ENCODE data around the gene MYT1.

Gene MYT1

DNA sequence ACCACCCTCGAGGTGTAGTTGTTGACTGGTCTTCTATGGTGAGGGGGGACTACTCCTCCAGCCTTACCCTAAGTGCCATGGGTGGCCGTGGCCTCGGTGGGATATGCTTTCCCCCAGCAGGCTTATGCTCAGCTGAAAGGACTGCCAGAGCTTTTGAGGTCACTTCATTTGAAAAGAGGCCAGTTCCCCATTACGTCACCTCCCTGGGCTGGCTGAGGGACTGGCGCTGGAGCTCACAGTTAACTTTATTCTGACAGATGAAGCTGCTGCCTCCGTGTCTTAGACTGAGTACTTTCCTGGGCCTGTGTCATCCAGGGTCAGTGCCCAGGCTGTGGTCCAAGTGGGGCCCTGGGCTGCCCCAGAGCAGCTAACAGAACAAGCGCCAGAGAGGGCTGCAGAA, 48.5 kb downstream of the MYT1 start:
- DNase-seq (ENCODE audit: low read depth): no peak

GRCh38 chr20:64214113-64214512, 49.9 kb downstream of the MYT1 start:
- DNase-seq (ENCODE audit: low read depth): no peak

DNA sequence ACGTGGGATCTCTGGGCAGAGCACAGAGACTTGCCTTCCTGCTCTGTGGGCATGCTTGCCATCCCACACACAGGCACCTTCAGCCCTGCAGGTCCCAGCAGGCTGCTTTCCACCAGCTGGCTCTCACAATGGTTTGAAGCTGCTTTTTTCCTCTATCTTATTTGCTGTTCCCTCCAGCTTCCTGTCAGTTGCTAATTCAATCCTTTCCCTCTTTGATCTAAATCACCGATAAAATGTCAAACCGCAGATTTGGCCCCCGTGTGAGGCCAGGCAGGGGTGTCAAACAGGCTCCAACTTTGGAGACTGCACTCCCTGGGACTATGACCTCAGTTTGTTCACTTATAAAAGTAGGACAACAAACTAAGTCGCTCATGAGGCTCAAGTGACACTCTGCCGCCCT, 50.7 kb downstream of the MYT1 start:
- DNase-seq (ENCODE audit: low read depth): no peak

GRCh38 chr20:64216036-64216435, 51.8 kb downstream of the MYT1 start:
- DNase-seq (ENCODE audit: low read depth): no peak

- no peak for DNase-seq (ENCODE audit: low read depth)
These were observed 52.7 kb downstream of the MYT1 start for GRCh38 chr20:64216910-64217309.

GRCh38 chr20:64217539-64218221, 53.4 kb downstream of the MYT1 start:
- DNase-seq (ENCODE audit: low read depth): no peak

DNA sequence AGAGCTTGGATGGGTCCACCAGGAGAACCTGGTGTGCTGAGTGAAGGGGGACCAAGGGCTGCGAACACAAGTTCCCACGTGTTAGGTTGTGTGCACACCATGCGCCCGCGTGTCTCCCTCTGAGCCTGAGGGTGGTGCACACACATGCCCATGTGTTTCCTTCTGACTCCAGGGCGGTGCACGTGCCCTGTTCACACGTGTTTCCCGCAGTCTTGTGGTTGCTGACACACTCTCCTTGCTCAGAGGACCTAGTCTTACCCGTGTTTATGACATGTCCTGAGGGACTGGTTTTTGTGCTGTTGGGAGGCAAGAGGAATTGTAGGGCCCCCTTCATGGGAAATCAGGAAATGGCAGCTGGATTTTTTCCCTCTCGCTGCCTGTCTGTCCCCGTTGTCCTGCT, 55.0 kb downstream of the MYT1 start:
- no peak for DNase-seq (ENCODE audit: low read depth)

DNA sequence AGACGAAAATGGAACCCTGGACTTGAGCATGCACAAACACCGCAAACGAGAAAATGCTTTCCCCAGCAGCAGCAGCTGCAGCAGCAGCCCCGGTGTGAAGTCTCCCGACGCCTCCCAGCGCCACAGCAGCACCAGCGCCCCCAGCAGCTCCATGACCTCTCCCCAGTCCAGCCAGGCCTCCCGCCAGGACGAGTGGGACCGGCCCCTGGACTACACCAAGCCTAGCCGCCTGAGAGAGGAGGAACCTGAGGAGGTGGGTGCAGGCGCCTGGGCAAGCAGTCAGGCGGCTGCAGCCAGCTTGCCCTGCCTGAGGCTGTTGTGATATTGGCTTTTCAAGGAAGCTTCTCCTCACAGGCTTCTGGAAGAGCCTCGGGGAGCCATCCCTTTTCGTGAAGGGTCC, 55.5 kb downstream of the MYT1 start:
- no peak for DNase-seq (ENCODE audit: low read depth)

DNA sequence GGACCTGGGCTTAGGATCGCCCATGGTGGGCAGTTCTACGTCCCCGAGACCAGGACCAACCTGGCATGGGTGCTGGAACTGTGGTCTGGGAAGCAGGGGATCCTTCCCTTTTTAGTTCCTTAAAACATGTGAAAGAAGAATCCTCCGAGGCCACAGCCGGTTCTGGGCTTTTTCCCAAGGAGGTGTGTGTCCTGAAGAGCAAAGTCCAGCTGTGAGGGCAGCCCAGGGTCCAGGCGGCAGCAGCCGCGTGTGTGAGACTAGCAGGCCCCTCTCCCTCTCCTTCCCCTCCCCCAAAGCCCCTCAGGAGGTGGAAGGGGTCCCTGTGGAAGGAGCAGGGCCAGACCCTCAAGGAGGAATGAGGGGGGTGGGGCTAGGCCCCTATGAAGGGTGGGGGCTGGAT, 56.2 kb downstream of the MYT1 start:
- no peak for DNase-seq (ENCODE audit: low read depth)

DNA sequence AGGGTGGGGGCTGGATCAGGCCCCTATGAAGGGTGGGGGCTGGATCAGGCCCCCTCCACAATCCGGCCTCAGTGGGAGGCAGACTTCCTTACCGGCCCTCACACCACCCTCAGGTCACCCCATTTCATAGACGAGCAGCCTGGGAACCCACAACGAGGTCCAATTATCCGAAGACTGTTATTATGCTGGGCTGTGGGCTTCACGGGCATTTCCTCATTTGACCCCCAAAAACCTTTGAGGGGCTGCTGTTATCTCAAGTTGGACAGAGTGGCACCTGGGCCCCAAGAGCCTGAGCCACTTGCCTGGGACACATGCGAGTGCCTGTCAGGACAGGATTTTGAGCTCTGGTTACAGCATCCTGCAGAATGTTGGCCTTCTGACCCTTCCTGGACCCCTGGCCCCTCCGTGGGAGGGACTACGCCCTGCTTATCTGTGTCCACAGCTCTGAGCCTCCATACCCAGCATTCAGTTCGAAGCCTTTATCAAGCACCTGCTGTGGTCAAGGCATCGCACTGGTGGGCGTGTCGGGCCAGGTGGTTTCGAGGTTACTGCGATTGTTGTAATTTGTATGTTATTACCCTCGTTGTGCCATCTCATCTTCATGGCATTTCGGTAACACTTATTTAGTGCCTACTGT, 56.8 kb downstream of the MYT1 start:
- no peak for DNase-seq (ENCODE audit: low read depth)

- no peak for DNase-seq (ENCODE audit: low read depth)
These were observed 58.1 kb downstream of the MYT1 start for GRCh38 chr20:64222291-64222735.

- no peak for DNase-seq (ENCODE audit: low read depth)
These were observed 58.7 kb downstream of the MYT1 start for GRCh38 chr20:64222851-64223525.

- no peak for DNase-seq (ENCODE audit: low read depth)
These were observed 59.3 kb downstream of the MYT1 start for GRCh38 chr20:64223526-64224067.

GRCh38 chr20:64224351-64225170, 60.3 kb downstream of the MYT1 start:
- no peak for DNase-seq (ENCODE audit: low read depth)

- no peak for DNase-seq (ENCODE audit: low read depth)
These were observed 60.9 kb downstream of the MYT1 start for GRCh38 chr20:64225171-64225595.

GRCh38 chr20:64225828-64226598, 61.8 kb downstream of the MYT1 start:
- DNase-seq (ENCODE audit: low read depth): no peak

DNA sequence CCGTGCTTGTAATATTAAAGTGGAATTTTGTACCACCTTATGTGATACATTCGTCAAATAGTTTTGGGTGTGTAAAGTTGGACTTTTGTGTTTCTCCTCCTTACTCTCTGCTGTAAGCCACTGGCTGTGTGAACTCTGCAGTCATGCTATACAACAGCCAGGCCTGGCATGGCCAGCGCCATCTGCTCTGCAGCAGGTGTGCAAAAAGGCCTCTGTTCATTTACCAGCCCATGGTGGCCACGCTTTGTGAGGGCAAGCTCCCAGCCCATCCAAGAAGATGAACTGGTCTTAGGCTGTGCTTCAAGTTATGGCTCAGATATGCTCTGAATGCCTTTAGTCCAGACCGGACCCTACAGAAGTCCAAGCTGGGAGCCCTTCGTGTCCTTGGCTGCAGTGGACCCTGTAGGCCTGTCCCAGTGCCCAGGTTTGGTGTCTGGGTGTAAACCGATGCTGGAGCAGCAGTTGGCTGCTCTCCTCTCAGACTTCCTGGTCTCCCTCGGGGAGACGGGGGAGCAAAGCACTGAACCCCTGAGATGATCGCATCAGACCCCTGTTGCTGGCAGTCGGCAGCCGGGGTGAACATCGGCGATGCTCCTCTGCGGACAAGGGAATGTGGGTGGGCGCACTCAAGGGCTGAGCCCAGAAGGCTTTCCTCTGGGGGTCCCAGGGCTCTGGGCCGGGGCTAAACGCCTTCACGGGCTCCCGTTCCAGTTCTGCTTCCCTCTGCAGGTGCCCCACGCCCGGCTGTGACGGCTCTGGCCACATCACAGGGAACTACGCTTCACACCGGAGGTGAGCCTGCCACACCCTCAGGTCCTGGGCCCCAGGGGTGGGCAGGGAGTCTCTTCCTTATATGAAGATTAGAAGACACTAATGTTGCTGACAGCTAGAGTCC, 62.7 kb downstream of the MYT1 start:
- DNase-seq (ENCODE audit: low read depth): peak; percentile 11

- DNase-seq (ENCODE audit: low read depth): no peak
These were observed 63.9 kb downstream of the MYT1 start for GRCh38 chr20:64228086-64228653.

DNA sequence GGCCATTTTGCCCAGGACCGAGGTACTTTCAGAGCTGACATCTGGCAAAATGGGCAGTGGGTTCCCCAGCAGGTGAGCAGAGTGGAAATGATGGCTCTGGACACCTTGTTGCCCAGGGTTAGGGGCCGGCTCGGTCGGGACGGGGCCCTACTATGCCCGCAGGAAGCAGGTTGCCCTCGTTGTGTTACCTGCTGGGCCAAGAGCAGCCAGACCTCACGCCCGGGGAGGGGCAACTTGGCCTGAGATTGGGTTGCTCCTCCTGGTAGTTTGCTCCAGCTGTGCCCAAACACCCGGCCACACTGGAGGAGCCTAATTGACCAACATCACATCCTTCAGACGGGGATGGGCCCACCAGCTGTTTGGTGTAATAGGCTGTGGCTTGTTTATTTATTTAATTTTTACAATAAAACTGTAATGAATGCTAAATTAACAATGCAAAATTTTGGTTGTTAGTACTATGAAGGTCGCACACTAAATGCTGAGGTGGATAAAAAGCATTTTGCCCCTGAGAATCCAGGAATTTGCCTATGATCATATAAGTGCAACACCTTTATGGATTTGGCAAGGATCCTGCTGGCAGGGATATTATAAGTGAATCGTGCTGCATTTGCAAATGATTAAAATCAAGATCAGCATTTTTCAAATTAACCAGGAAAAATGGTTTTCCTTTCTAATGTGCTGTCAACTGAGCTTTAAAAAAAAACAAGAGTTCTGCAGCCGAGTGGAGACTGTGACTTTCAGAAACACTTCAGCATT, 64.7 kb downstream of the MYT1 start:
- DNase-seq (ENCODE audit: low read depth): no peak

Data from T follicular helper cell (primary cell).